Endothelial cell of umbilical vein (primary cell): ENCODE measurements around the gene TSPAN14.

ENCODE experiments used
- EZH2 ChIP-seq: IDR thresholded peaks from 2 replicates; pipeline ENCODE4 v1.6.1; 2012; ENCODE audit warnings: borderline replicate concordance, low read depth, mild to moderate bottlenecking, moderate library complexity, low read length, inconsistent platforms; ENCODE audit not compliant: severe bottlenecking
- FOS ChIP-seq: IDR thresholded peaks from 2 replicates; pipeline ENCODE4 v1.6.1; 2011; ENCODE audit warnings: mild to moderate bottlenecking, low read length, moderate library complexity, borderline replicate concordance; ENCODE audit not compliant: insufficient read depth
- GATA2 ChIP-seq: IDR thresholded peaks from 2 replicates; pipeline ENCODE4 v1.7.0; 2011; ENCODE audit warnings: low read depth, mild to moderate bottlenecking, moderate library complexity, mixed read lengths, low read length; ENCODE audit not compliant: insufficient read length, insufficient read depth
- JUN ChIP-seq: IDR thresholded peaks from 2 replicates; pipeline ENCODE4 v1.6.1; 2011; ENCODE audit warnings: borderline replicate concordance, low read depth; ENCODE audit not compliant: insufficient read length, insufficient read depth
- MYC ChIP-seq: IDR thresholded peaks from one replicate; pipeline ENCODE4 v1.6.1; 2011; ENCODE audit warnings: mild to moderate bottlenecking, low read depth, low read length
- POLR2A ChIP-seq: IDR thresholded peaks from 2 replicates; pipeline ENCODE4 v1.6.1; 2012; ENCODE audit warnings: low read depth, mild to moderate bottlenecking, control low read depth, low read length
- POLR2AphosphoS5 ChIP-seq: IDR thresholded peaks from 2 replicates; pipeline ENCODE4 v1.6.1; 2012; ENCODE audit warnings: low read depth, mild to moderate bottlenecking, control low read depth, low read length, moderate library complexity; ENCODE audit not compliant: insufficient read depth
- TF ChIP-seq, protein P1 (sequence below), 2 donors: IDR thresholded peaks; 1 replicate in 1 of 2; 2 replicates in 1 of 2; pipeline ENCODE4 v1.5.1; 2011; ENCODE audit warnings: low read length in 2 of 2, mild to moderate bottlenecking in 2 of 2, moderate library complexity in 2 of 2, control low read depth in 1 of 2, inconsistent platforms in 1 of 2, low read depth in 1 of 2; ENCODE audit not compliant: insufficient read depth in 1 of 2; ENCODE audit errors: extremely low read depth in 1 of 2
- TF ChIP-seq, protein P2 (sequence below): IDR thresholded peaks from 2 replicates; pipeline ENCODE4 v1.6.1; 2011; ENCODE audit not compliant: insufficient read depth, insufficient read length

DNA sequence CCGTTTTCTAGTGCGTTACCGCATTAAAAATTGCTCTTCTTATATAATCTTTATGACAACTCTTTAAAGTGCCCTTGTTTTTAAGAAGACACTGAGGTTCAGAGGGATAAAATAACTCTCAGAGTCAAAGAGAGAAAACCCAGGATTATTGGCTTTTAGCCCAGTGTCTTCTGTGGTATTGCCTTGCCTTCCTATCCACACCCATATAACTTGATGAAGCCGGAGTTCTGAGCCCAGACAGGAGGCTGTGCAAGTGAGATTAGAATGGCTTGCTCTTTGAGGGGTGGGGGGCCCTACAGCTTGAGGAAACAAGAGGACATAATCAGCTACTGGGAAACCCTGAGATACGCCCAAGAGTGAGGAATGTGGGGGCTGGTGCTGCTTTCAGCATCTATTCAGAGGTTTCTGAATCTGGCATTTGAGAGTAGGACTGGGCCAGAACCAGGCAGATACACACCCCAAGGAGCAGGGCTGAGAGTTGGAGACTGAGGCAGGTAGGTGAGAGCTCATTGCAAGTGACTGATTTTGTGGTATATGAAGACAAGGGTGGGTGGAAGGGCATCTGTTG, 43.4 kb upstream of the TSPAN14 start:
- no peak for TF ChIP-seq EZH2
- TF ChIP-seq, protein P1, sequence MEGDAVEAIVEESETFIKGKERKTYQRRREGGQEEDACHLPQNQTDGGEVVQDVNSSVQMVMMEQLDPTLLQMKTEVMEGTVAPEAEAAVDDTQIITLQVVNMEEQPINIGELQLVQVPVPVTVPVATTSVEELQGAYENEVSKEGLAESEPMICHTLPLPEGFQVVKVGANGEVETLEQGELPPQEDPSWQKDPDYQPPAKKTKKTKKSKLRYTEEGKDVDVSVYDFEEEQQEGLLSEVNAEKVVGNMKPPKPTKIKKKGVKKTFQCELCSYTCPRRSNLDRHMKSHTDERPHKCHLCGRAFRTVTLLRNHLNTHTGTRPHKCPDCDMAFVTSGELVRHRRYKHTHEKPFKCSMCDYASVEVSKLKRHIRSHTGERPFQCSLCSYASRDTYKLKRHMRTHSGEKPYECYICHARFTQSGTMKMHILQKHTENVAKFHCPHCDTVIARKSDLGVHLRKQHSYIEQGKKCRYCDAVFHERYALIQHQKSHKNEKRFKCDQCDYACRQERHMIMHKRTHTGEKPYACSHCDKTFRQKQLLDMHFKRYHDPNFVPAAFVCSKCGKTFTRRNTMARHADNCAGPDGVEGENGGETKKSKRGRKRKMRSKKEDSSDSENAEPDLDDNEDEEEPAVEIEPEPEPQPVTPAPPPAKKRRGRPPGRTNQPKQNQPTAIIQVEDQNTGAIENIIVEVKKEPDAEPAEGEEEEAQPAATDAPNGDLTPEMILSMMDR (IDR thresholded peaks at IDR 0.05; ENCODE audit: extremely low read depth in 1 of 2, insufficient read depth in 1 of 2, low read depth in 1 of 2, low read length in 2 of 2) = no peak
- TF ChIP-seq POLR2A = no peak
- no peak for TF ChIP-seq FOS
- TF ChIP-seq POLR2AphosphoS5 = no peak
- TF ChIP-seq MYC = no peak
- no peak for TF ChIP-seq JUN
- TF ChIP-seq, protein P2, sequence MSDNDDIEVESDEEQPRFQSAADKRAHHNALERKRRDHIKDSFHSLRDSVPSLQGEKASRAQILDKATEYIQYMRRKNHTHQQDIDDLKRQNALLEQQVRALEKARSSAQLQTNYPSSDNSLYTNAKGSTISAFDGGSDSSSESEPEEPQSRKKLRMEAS = no peak
- no peak for TF ChIP-seq GATA2
